A549 (cell line): ENCODE measurements around the gene C2orf68. TPM values are rescaled to one million over a fixed set of nuclear protein-coding genes. Genes with fewer than 3 reads are reported as not detected.

ENCODE experiments used
- ATAC-seq, 2 experiments: fragments of 200-7000 bp in 1 of 2; fragments of >200 bp in 1 of 2; cut with Nextera tagmentation in 1 of 2; cut with Tn5 transposase in 1 of 2; 3 replicates each; pipeline versions ENCODE4 v1.8.0 to v1.9.1; 2018 to 2020; ENCODE audit warnings: mild to moderate bottlenecking in 1 of 2, moderate library complexity in 1 of 2
- CTCF ChIA-PET: fragments of 300-600 bp; sonication (Branson Sonifier 250); formaldehyde crosslinking; extraction: SDS; loops from one replicate; lab custom pipeline; 2021; ENCODE audit warnings: antibody characterized with exemption, inconsistent platforms; lab: Yijun Ruan, JAX
- POLR2A ChIA-PET: fragments of 350-600 bp; formaldehyde crosslinking; extraction: SDS; loops from one replicate; lab custom pipeline; 2021; ENCODE audit warnings: antibody characterized with exemption, inconsistent platforms; lab: Yijun Ruan, JAX
- DNase-seq, 2 experiments: peaks; one replicate each; pipeline versions ENCODE4 v3.0.0 to v3.0.0-alpha.2; 2011 to 2016; ENCODE audit warnings: low read depth in 1 of 2, low spot score in 1 of 2
- FAIRE-seq: peaks from 2 replicates; lab custom pipeline; 2011; peaks lifted over from hg19 to GRCh38; lab: Jason Lieb, UNC
- H3K27ac ChIP-seq, 2 experiments: fragments of >200 bp; sonication (Bioruptor Twin); formaldehyde crosslinking; 3 replicates each; pipeline ENCODE4 v1.5.1; 2016 to 2017
- H3K4me1 ChIP-seq: fragments of >200 bp; sonication (Bioruptor Twin); formaldehyde crosslinking; 3 replicates; pipeline ENCODE4 v1.6.1; 2016
- H3K4me2 ChIP-seq: fragments of >200 bp; sonication (Bioruptor Twin); formaldehyde crosslinking; 3 replicates; pipeline ENCODE4 v1.6.1; 2016
- H3K4me3 ChIP-seq: fragments of >200 bp; sonication (Bioruptor Twin); formaldehyde crosslinking; 3 replicates; pipeline ENCODE4 v1.5.1; 2016
- H3K9me3 ChIP-seq: fragments of >200 bp; sonication (Bioruptor Twin); formaldehyde crosslinking; 3 replicates; pipeline ENCODE4 v1.6.1; 2016
- CBX2 ChIP-seq: fragments of 200-600 bp; sonication (generic); IDR thresholded peaks from 2 replicates; pipeline ENCODE4 v1.6.1; 2016; ENCODE audit warnings: low read depth, mild to moderate bottlenecking, borderline replicate concordance
- CBX8 ChIP-seq: fragments of 200-600 bp; sonication (generic); IDR thresholded peaks from 2 replicates; pipeline ENCODE4 v1.6.1; 2016
- CEBPB ChIP-seq, 2 experiments: fragments of >200 bp in 1 of 2; sonication (Bioruptor Twin) in 1 of 2; formaldehyde crosslinking in 1 of 2; IDR thresholded peaks; 2 replicates each; pipeline ENCODE4 v1.6.1; 2012 to 2016
- EP300 ChIP-seq, 2 experiments: fragments of >200 bp; sonication (Bioruptor Twin); formaldehyde crosslinking; IDR thresholded peaks; 2 replicates in 1 of 2; 3 replicates in 1 of 2; pipeline ENCODE4 v1.6.1; 2016 to 2017
- FOSB ChIP-seq: fragments of 250-450 bp; sonication (Bioruptor Pico); IDR thresholded peaks from 2 replicates; pipeline ENCODE4 v1.5.0; 2020; ENCODE audit warnings: mild to moderate bottlenecking, moderate library complexity
- FOSL2 ChIP-seq, 2 experiments: fragments of 450-650 bp in 1 of 2; fragments of >200 bp in 1 of 2; sonication (Bioruptor Twin) in 1 of 2; formaldehyde crosslinking; IDR thresholded peaks; 2 replicates each; pipeline versions ENCODE4 v1.5.0 to v1.6.1; 2016 to 2020; ENCODE audit warnings: mild to moderate bottlenecking in 1 of 2, moderate library complexity in 1 of 2
- FOXS1 ChIP-seq: fragments of 250-450 bp; sonication (Bioruptor Pico); IDR thresholded peaks from 2 replicates; pipeline ENCODE4 v1.5.0; 2020; ENCODE audit warnings: mild to moderate bottlenecking, moderate library complexity
- GATA3 ChIP-seq: IDR thresholded peaks from 2 replicates; pipeline ENCODE4 v1.6.1; 2012; ENCODE audit warnings: borderline replicate concordance
- HES2 ChIP-seq: fragments of >200 bp; sonication (Bioruptor Twin); formaldehyde crosslinking; IDR thresholded peaks from 2 replicates; pipeline ENCODE4 v1.6.1; 2016
- HOXB13 ChIP-seq: fragments of 250-450 bp; sonication (Bioruptor Pico); IDR thresholded peaks from 2 replicates; pipeline ENCODE4 v1.5.0; 2020; ENCODE audit warnings: low read depth, mild to moderate bottlenecking, moderate library complexity
- JUN ChIP-seq, 2 experiments: fragments of >200 bp; sonication (Bioruptor Twin); formaldehyde crosslinking; IDR thresholded peaks; 2 replicates in 1 of 2; 3 replicates in 1 of 2; pipeline ENCODE4 v1.6.1; 2016 to 2017
- JUNB ChIP-seq: fragments of >200 bp; sonication (Bioruptor Twin); formaldehyde crosslinking; IDR thresholded peaks from 2 replicates; pipeline ENCODE4 v1.6.1; 2016
- KDM1A ChIP-seq: fragments of 200-600 bp; sonication (generic); IDR thresholded peaks from 2 replicates; pipeline ENCODE4 v1.6.1; 2016; ENCODE audit warnings: low read depth, mild to moderate bottlenecking
- MAX ChIP-seq: IDR thresholded peaks from 2 replicates; pipeline ENCODE4 v1.6.1; 2012
- MAZ ChIP-seq: fragments of 150-350 bp; IDR thresholded peaks from 2 replicates; pipeline ENCODE4 v1.6.1; 2014; ENCODE audit warnings: antibody characterized with exemption, low read depth, low read length, borderline replicate concordance
- PBX3 ChIP-seq: IDR thresholded peaks from 2 replicates; pipeline ENCODE4 v1.6.1; 2012
- RAD21 ChIP-seq, 2 experiments: fragments of >200 bp in 1 of 2; sonication (Bioruptor Twin) in 1 of 2; formaldehyde crosslinking in 1 of 2; IDR thresholded peaks in 1 of 2; conservative IDR thresholded peaks in 1 of 2; 2 replicates in 1 of 2; 3 replicates in 1 of 2; pipeline ENCODE4 v1.6.1; 2012 to 2018; ENCODE audit warnings: inconsistent platforms in 1 of 2
- RARB ChIP-seq: fragments of 250-450 bp; sonication (Bioruptor Pico); IDR thresholded peaks from 2 replicates; pipeline ENCODE4 v1.8.0; 2021; ENCODE audit warnings: mild to moderate bottlenecking, moderate library complexity
- RCOR1 ChIP-seq: fragments of 150-350 bp; IDR thresholded peaks from 2 replicates; pipeline ENCODE4 v1.6.1; 2014; ENCODE audit warnings: antibody characterized with exemption, low read length, low read depth
- RNF2 ChIP-seq: fragments of 200-600 bp; sonication (generic); IDR thresholded peaks from 2 replicates; pipeline ENCODE4 v1.6.1; 2016; ENCODE audit warnings: low read depth, mild to moderate bottlenecking, antibody characterized with exemption, moderate library complexity, borderline replicate concordance
- SMC3 ChIP-seq: fragments of >200 bp; sonication (Bioruptor Twin); formaldehyde crosslinking; IDR thresholded peaks from 3 replicates; pipeline ENCODE4 v1.6.1; 2018; ENCODE audit warnings: inconsistent platforms
- ZFP36 ChIP-seq: fragments of 450-650 bp; IDR thresholded peaks from 2 replicates; pipeline ENCODE4 v1.6.1; 2014; ENCODE audit warnings: borderline replicate concordance; ENCODE audit not compliant: partially characterized antibody
- ZNF302 ChIP-seq: fragments of 250-450 bp; sonication (Bioruptor Pico); IDR thresholded peaks from 2 replicates; pipeline ENCODE4 v1.9.0; 2021; ENCODE audit warnings: inconsistent platforms, mild to moderate bottlenecking, moderate library complexity
- WGBS: methylation state at CpG from one replicate; pipeline ENCODE4 v1.1.6; 2017; ENCODE audit errors: missing lambda C conversion rate; 5-methylcytosine and 5-hydroxymethylcytosine counted together
- polyA plus RNA-seq, 4 experiments: library from polyadenylated mRNA; depleted of rRNA in 3 of 4; stranded (reverse); fragments of >200 nt; fragmentation: RNase III in 1 of 4; extraction: RNeasy Plus Mini Kit Qiagen cat#74134 plus additional on column Dnase treatment in 1 of 4; gene quantifications; 2 replicates in 3 of 4; 3 replicates in 1 of 4; pipeline ENCODE4 v1.2.3, GENCODE V29; 2011 to 2017
- TF ChIP-seq, protein P1 (sequence below): fragments of 250-450 bp; sonication (Bioruptor Pico); IDR thresholded peaks from 2 replicates; pipeline ENCODE4 v1.5.0; 2021; ENCODE audit warnings: mild to moderate bottlenecking, moderate library complexity, borderline replicate concordance
- TF ChIP-seq, protein P2 (sequence below): fragments of >200 bp; sonication (Bioruptor Twin); formaldehyde crosslinking; IDR thresholded peaks from 3 replicates; pipeline ENCODE4 v1.6.1; 2016
- TF ChIP-seq, protein P3 (sequence below): fragments of >200 bp; sonication (Bioruptor Twin); formaldehyde crosslinking; IDR thresholded peaks from 3 replicates; pipeline ENCODE4 v1.5.1; 2016

C2orf68 gene
- polyA plus RNA-seq, 2 of the 4 experiments (the other 2 are of a cell fraction) = 25.9 to 48.3 TPM

- TF ChIP-seq MAZ = no peak
- no peak for TF ChIP-seq CBX2
- TF ChIP-seq KDM1A = no peak
- TF ChIP-seq RNF2 = no peak
- TF ChIP-seq ZNF302 = no peak
- TF ChIP-seq, protein P1, sequence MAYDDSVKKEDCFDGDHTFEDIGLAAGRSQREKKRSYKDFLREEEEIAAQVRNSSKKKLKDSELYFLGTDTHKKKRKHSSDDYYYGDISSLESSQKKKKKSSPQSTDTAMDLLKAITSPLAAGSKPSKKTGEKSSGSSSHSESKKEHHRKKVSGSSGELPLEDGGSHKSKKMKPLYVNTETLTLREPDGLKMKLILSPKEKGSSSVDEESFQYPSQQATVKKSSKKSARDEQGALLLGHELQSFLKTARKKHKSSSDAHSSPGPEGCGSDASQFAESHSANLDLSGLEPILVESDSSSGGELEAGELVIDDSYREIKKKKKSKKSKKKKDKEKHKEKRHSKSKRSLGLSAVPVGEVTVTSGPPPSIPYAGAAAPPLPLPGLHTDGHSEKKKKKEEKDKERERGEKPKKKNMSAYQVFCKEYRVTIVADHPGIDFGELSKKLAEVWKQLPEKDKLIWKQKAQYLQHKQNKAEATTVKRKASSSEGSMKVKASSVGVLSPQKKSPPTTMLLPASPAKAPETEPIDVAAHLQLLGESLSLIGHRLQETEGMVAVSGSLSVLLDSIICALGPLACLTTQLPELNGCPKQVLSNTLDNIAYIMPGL (CRISPR knock-in tag) = no peak
- no peak for TF ChIP-seq CBX8
- no peak for TF ChIP-seq ZFP36
- TF ChIP-seq FOSB (CRISPR knock-in tag) = no peak
- TF ChIP-seq, all 56 proteins: peak for 0
These were observed 38.6 kb upstream of the C2orf68 start (continued) for GRCh38 chr2:85650456-85650855.

DNA sequence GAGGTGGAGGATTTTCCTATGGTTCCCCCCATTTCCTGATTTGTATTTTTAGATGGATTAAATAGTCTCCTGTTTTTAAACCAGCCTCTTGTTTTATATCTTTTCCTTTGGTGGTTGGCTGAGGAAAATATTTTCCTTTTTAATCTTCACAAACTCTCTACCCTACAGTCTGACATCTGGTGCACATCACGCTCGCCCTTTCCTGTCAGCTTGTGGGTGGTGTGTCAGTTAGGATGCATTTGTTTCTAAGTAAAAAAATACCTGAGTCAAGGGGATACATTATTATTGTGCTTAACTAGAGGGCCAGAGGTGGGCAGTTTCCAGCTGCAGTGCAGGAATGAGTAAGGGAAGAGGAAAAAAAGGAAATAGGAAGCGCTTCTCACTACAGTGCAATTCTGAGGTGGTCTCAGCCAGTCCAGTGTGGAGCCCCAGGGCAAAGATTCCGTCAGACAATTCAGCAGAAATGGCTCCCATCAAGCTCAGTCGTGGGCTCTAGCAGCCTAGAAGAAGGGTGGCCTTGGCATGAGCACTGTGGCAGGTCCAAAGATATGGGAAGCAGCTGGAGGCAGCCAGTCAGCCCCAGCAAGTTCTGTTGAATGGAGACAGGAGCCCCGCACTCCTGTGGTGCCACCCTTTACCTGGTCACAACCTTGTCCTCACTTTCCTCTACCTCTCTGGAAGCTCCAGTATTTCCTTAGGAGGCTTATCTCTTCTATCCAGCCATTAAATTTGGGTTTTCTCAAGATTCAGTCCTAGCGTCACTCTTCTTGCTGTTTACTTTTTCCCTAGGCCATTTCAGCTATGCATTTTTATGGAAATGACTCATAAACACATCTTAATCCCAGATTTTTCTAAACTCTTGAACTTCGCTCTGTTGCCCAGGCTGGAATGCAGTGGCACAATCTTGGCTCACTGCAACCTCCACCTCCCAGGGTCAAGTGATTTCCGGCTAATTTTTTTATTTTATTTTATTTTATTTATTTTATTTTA is 37.6 kb upstream of the C2orf68 start:
- Histone ChIP-seq H3K4me2 (peak overlapping the region; percentile 55), H3K9me3 (no peaks in the 10 kb centered on the region), H3K27ac (peak overlapping the region; percentile 80 to 91), H3K4me3 (no peak overlapping the region), H3K4me1 (peaks cover 66% of the 10 kb centered on the region)
- ATAC-seq (peak; percentile 48 to 64), FAIRE-seq (no peak), DNase-seq (peak; percentile 43 to 76)
- CTCF ChIA-PET = interaction anchor here (1.0 to 8.8 kb wide), 20 partner anchors 11 to 430 kb away, joined by 3 to 126 read pairs (median 6); partner anchors contain the start of gene SFTPB
- WGBS = 40% methylated on average over 9 of the region's 9 CpGs
- TF ChIP-seq FOSL2 (IDR thresholded peaks at IDR 0.05) = peak; percentile 90
- TF ChIP-seq FOSL2 (CRISPR knock-in tag; IDR thresholded peaks at IDR 0.05) = peak; percentile 89
- peak; percentile 86 to 92; a peak in 4 of 5 replicates for TF ChIP-seq JUN (IDR thresholded peaks at IDR 0.05)
- peak; percentile 38; the same call in 1 of the 2 replicates for TF ChIP-seq PBX3
- TF ChIP-seq HOXB13 (CRISPR knock-in tag) = peak; percentile 47; the same call in 1 of the 2 replicates
- peak; percentile 23; the same call in 2 of the 3 replicates for TF ChIP-seq SMC3
- no peak for TF ChIP-seq RCOR1
- peak; percentile 34; the same call in 1 of the 2 replicates for TF ChIP-seq FOXS1 (CRISPR knock-in tag)
- TF ChIP-seq, protein P2, sequence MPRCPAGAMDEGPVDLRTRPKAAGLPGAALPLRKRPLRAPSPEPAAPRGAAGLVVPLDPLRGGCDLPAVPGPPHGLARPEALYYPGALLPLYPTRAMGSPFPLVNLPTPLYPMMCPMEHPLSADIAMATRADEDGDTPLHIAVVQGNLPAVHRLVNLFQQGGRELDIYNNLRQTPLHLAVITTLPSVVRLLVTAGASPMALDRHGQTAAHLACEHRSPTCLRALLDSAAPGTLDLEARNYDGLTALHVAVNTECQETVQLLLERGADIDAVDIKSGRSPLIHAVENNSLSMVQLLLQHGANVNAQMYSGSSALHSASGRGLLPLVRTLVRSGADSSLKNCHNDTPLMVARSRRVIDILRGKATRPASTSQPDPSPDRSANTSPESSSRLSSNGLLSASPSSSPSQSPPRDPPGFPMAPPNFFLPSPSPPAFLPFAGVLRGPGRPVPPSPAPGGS = peak; percentile 85; the same call in 1 of the 3 replicates
- TF ChIP-seq MAX = peak; percentile 62
- no peak for TF ChIP-seq CBX8
- peak; percentile 90 for TF ChIP-seq GATA3
- TF ChIP-seq RAD21 (conservative IDR thresholded peaks at IDR 0.05 in 1 of 2, IDR thresholded peaks at IDR 0.05 in 1 of 2) = 0 out of 5 replicates have a peak, but pooled peaks of 1 of the 2 experiments have one; percentile 22
- TF ChIP-seq JUNB = peak; percentile 89
- peak; percentile 30; the same call in 1 of the 2 replicates for TF ChIP-seq HES2
- TF ChIP-seq CEBPB (IDR thresholded peaks at IDR 0.05) = peak; percentile 69 to 85
- no peak for TF ChIP-seq CBX2
- TF ChIP-seq RARB (CRISPR knock-in tag) = peak; percentile 89; the same call in 1 of the 2 replicates
- TF ChIP-seq, protein P3, sequence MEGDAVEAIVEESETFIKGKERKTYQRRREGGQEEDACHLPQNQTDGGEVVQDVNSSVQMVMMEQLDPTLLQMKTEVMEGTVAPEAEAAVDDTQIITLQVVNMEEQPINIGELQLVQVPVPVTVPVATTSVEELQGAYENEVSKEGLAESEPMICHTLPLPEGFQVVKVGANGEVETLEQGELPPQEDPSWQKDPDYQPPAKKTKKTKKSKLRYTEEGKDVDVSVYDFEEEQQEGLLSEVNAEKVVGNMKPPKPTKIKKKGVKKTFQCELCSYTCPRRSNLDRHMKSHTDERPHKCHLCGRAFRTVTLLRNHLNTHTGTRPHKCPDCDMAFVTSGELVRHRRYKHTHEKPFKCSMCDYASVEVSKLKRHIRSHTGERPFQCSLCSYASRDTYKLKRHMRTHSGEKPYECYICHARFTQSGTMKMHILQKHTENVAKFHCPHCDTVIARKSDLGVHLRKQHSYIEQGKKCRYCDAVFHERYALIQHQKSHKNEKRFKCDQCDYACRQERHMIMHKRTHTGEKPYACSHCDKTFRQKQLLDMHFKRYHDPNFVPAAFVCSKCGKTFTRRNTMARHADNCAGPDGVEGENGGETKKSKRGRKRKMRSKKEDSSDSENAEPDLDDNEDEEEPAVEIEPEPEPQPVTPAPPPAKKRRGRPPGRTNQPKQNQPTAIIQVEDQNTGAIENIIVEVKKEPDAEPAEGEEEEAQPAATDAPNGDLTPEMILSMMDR = no peak
- peak; percentile 72 to 81; a peak in 2 of 5 replicates for TF ChIP-seq EP300 (IDR thresholded peaks at IDR 0.05)
- TF ChIP-seq, all 56 proteins: peak for 15
- POLR2A ChIA-PET = interaction anchor here (1.5 to 1.7 kb wide), 2 partner anchors 8 to 12 kb away, joined by 4 to 6 read pairs; no protein-coding TSS in a partner anchor
